Fibroblast of skin of left quadriceps (primary cell): ENCODE measurements around the gene EYA2.

Experiments used
- DNase-seq, 2 experiments: peaks; one replicate each; pipeline ENCODE4 v3.0.0-alpha.2; 2013; ENCODE audit warnings: low read depth in 2 of 2

The EYA2 gene

GRCh38 chr20:46979603-46980241 is 85.1 kb downstream of the EYA2 start:
- no peak for DNase-seq

GRCh38 chr20:46981184-46981583 is 86.5 kb downstream of the EYA2 start:
- DNase-seq: no peak

GRCh38 chr20:46983466-46983865 is 88.8 kb downstream of the EYA2 start:
- DNase-seq: no peak

- peak; percentile 21 for DNase-seq
These were observed 89.8 kb downstream of the EYA2 start for GRCh38 chr20:46984405-46984804.

GRCh38 chr20:46985250-46985649 is 90.6 kb downstream of the EYA2 start:
- DNase-seq: no peak

- no peak for DNase-seq
These were observed 91.0 kb downstream of the EYA2 start for GRCh38 chr20:46985671-46986070.

GRCh38 chr20:46987001-46987400 is 92.4 kb downstream of the EYA2 start:
- DNase-seq: no peak

DNA sequence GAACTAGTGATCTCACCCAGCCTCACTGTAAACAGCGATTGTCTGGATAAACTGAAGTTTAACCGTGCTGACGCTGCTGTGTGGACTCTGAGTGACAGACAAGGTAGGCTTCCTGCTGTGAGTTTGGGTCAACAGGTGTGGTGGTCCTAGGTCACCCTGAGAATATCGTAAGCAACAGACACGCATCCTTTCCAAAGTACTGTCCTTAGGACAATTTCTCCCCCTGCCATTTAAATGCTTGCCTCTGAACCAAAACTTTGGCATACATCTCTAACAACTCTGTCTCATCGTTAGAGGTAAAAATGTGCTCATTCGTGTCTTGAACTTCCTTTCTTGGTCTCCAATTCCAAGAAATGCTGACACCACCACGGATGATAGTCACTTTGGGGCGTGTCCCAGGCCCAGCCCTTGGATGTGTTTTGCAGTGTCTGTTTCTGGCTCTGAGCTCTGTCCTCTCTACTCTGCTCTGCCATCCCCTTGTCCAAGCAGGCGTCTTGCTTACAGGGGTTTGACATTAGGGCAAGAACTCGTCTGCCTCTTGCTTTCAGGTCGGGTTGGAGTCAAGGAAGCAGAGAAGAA is 95.5 kb downstream of the EYA2 start:
- DNase-seq: no peak

- no peak for DNase-seq
These were observed 96.0 kb downstream of the EYA2 start for GRCh38 chr20:46990596-46991104.

DNA sequence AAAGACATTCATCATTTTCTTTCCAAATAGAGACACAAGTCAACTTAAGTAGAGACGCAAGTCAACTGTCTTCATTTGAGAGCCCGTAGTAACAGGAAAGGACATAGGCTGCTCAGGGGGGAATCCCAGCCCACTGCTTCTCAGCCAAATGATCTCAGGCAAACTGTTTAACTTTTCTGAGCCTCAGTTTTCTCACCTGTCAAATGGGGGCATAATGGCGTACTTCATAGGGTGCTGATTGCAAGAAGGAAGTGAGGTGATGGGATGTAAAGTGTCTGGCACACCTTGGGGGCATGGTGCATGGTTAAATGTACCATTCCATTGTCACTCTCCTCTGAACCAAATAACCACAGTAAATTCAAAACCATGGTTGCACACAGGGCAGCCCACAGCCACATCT is 96.5 kb downstream of the EYA2 start:
- no peak for DNase-seq

GRCh38 chr20:46991880-46992639 is 97.4 kb downstream of the EYA2 start:
- DNase-seq: no peak

- DNase-seq: no peak
These were observed 98.0 kb downstream of the EYA2 start for GRCh38 chr20:46992640-46993035.

GRCh38 chr20:46993465-46994095 is 98.9 kb downstream of the EYA2 start:
- DNase-seq: no peak

DNA sequence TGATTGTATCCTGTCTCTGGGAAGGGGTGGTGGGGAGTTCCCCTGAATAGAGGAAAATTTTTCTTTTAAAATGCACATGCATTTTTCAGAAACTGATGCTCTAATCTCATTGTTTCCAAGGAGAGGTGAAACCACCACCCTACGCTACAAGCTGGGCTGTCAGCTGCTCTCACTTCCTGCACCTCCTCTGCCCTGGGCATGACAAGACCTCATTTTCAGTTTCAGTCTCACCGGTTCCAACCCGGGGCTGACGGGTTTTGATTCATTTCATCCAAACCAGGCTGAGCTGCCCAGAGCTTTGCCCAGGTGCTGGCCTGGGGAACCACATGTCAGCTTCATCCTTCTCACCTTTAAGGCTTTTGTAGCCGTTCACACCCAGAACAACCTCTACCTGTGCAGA is 99.7 kb downstream of the EYA2 start:
- no peak for DNase-seq

- DNase-seq: no peak
These were observed 101.0 kb downstream of the EYA2 start for GRCh38 chr20:46995561-46996142.

DNA sequence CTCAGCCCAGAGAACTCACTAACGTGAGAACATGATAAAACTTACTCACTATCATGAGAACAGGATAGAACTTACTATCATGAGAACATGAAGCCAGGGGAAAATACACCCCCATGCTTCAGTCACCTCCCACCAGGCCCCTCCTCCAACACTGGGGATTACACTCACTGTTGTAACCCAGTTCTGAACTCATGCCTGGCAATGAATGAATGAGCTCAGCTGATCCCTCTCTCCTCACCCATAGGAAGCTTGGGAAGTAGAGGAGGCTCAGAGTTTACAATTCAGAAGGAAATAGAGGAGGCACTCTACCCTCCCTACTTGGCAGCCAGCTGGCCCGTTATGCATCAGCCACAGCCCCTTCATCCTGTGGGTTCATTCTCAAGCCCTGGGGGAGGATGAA is 102.5 kb downstream of the EYA2 start:
- DNase-seq: no peak

DNA sequence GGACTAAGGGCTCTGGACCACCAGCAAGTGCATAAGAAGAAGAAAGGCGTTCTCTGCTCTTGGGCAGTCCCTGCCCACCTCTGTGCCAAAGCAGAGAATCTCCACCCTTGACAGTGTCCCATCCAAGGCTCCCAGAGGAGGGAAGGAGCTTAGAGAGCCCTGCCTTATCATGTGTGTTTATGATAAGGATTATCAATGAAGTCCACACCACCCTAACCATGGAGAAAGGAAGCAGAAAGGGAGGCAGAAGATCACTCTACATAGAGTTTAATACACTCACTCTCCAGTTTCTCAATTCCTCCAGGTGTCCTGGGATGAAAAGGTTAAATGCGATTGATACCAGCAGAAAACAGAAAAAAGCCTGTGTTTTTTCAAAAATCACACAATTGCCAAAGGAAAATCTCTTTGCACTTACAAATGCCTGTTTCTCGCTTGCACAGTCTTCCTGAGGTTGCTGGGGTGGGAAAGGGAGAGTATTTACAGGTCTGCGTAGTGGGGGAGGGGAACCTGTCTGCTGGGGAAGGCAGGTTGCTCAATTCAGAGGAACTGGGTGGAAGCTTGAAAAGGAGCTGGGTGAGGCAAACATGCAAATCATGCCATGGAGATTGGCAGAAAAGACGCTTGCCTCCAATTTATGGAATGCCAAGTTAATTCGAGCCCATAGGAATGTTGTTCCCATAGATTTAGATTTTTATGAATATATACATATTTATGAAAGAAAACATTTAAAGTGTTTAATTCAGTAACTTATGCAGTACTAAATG is 104.0 kb downstream of the EYA2 start:
- no peak for DNase-seq

- no peak for DNase-seq
These were observed 105.3 kb downstream of the EYA2 start for GRCh38 chr20:46999801-47000465.

GRCh38 chr20:47003223-47003622 is 108.6 kb downstream of the EYA2 start:
- DNase-seq: no peak

- DNase-seq: no peak
These were observed 109.5 kb downstream of the EYA2 start for GRCh38 chr20:47004179-47004578.
